ENCODE data around the gene FGD5.

The FGD5 gene

GRCh38 chr3:14789640-14790285, 29.0 kb upstream of the FGD5 start:
- DNase-seq = no peak

- no peak for DNase-seq
Observed at GRCh38 chr3:14791343-14791945, 27.3 kb upstream of the FGD5 start.

- no peak for DNase-seq
Observed at GRCh38 chr3:14792691-14793121, 26.1 kb upstream of the FGD5 start.

GRCh38 chr3:14793126-14793857, 25.5 kb upstream of the FGD5 start:
- DNase-seq = no peak

GRCh38 chr3:14793858-14794234, 24.9 kb upstream of the FGD5 start:
- DNase-seq = no peak

GRCh38 chr3:14794435-14794834, 24.3 kb upstream of the FGD5 start:
- DNase-seq = no peak

- DNase-seq = no peak
Observed at GRCh38 chr3:14795996-14796395, 22.8 kb upstream of the FGD5 start.

GRCh38 chr3:14796403-14797077, 22.2 kb upstream of the FGD5 start:
- no peak for DNase-seq

GRCh38 chr3:14797731-14798130, 21.0 kb upstream of the FGD5 start:
- no peak for DNase-seq

- no peak for DNase-seq
Observed at GRCh38 chr3:14798231-14798630, 20.5 kb upstream of the FGD5 start.

GRCh38 chr3:14799146-14799545, 19.6 kb upstream of the FGD5 start:
- DNase-seq = no peak

- no peak for DNase-seq
Observed at GRCh38 chr3:14801031-14801430, 17.7 kb upstream of the FGD5 start.

GRCh38 chr3:14801668-14802380, 16.9 kb upstream of the FGD5 start:
- no peak for DNase-seq

- DNase-seq = no peak
Observed at GRCh38 chr3:14802381-14802731, 16.4 kb upstream of the FGD5 start.

- DNase-seq = no peak
Observed at GRCh38 chr3:14803101-14803980, 15.4 kb upstream of the FGD5 start.

- no peak for DNase-seq
Observed at GRCh38 chr3:14803981-14804834, 14.6 kb upstream of the FGD5 start.

- no peak for DNase-seq
Observed at GRCh38 chr3:14804835-14805780, 13.7 kb upstream of the FGD5 start.

GRCh38 chr3:14805961-14806537, 12.7 kb upstream of the FGD5 start:
- DNase-seq = no peak

GRCh38 chr3:14806641-14807263, 12.0 kb upstream of the FGD5 start:
- DNase-seq = no peak

Measured in NCI-H510A treated with DMSO at 0.1 percent for 48 hours (cell line).